Middle frontal gyrus (tissue), 1 donor: ENCODE measurements around the gene CD7.
"Not testable (repeated sequence)": the region's sequence is repeated elsewhere in the genome, so short reads cannot be mapped to it uniquely, and the experiment has no call there.

Source experiments
- DNase-seq: peaks from one replicate; pipeline ENCODE4 v3.0.0-alpha.2; 2015; ENCODE audit warnings: low spot score; ENCODE audit errors: extremely low spot score

The CD7 gene

GRCh38 chr17:82317394-82318168 lies at the start of gene CD7:
CD7 (minus strand) TSS chr17:82317608; CDS start chr17:82317495, 113 bp downstream.
- DNase-seq, result no peak

- no peak for DNase-seq
These were observed 49.3 kb upstream of the CD7 start for GRCh38 chr17:82366749-82367148.

GRCh38 chr17:82365606-82366295 lies 48.3 kb upstream of the CD7 start:
- DNase-seq, result no peak

- DNase-seq, result no peak
These were observed 44.7 kb upstream of the CD7 start for GRCh38 chr17:82361885-82362633.

GRCh38 chr17:82359451-82360074 lies 42.2 kb upstream of the CD7 start:
- DNase-seq, result not testable (repeated sequence)

- no peak for DNase-seq
These were observed 41.3 kb upstream of the CD7 start, which contains the start of gene TEX19 for GRCh38 chr17:82358465-82359350. TEX19 (plus strand) TSS chr17:82359247; CDS start chr17:82362151, 2,904 bp downstream.

- no peak for DNase-seq
These were observed 40.0 kb upstream of the CD7 start for GRCh38 chr17:82357394-82357793.

GRCh38 chr17:82356845-82357355 lies 39.5 kb upstream of the CD7 start:
- DNase-seq, result no peak

- no peak for DNase-seq
These were observed 38.5 kb upstream of the CD7 start for GRCh38 chr17:82355770-82356427.

GRCh38 chr17:82354804-82355308 lies 37.4 kb upstream of the CD7 start:
- DNase-seq, result no peak

GRCh38 chr17:82353484-82353883 lies 36.1 kb upstream of the CD7 start:
- no peak for DNase-seq

GRCh38 chr17:82351713-82352488 lies 34.5 kb upstream of the CD7 start:
- DNase-seq, result peak; percentile 67

GRCh38 chr17:82351254-82351712 lies 33.9 kb upstream of the CD7 start:
- DNase-seq, result no peak

GRCh38 chr17:82350182-82351030 lies 33.0 kb upstream of the CD7 start:
- DNase-seq, result no peak

GRCh38 chr17:82349287-82349701 lies 31.9 kb upstream of the CD7 start:
- DNase-seq, result no peak

GRCh38 chr17:82348866-82349265 lies 31.5 kb upstream of the CD7 start:
- DNase-seq, result no peak

GRCh38 chr17:82348434-82348833 lies 31.0 kb upstream of the CD7 start:
- DNase-seq, result no peak

GRCh38 chr17:82347994-82348393 lies 30.6 kb upstream of the CD7 start:
- DNase-seq, result not testable (repeated sequence)
